RWPE2 (cell line): ENCODE measurements around the gene ARRB2.

Experiments
- ATAC-seq: fragments of 200-7000 bp; cut with Tn5 transposase; 3 replicates; pipeline ENCODE4 v1.9.1; 2021; ENCODE audit warnings: low read depth
- DNase-seq: peaks from one replicate; pipeline ENCODE4 v3.0.0-alpha.2; 2020; ENCODE audit warnings: low spot score
- H3K27ac ChIP-seq: fragments of 450-650 bp; 2 replicates; pipeline ENCODE4 v1.5.1; 2017; ENCODE audit warnings: mild to moderate bottlenecking; ENCODE audit not compliant: poor library complexity, severe bottlenecking
- H3K27me3 ChIP-seq: fragments of 250-450 bp; sonication (Bioruptor Pico); 2 replicates; pipeline ENCODE4 v1.5.1; 2021; ENCODE audit warnings: mild to moderate bottlenecking, moderate library complexity; ENCODE audit not compliant: insufficient read depth, poor library complexity, severe bottlenecking
- H3K36me3 ChIP-seq: fragments of 250-450 bp; sonication (Bioruptor Pico); 2 replicates; pipeline ENCODE4 v1.5.1; 2020; ENCODE audit warnings: low read depth, mild to moderate bottlenecking, moderate library complexity
- H3K4me1 ChIP-seq: fragments of 250-450 bp; sonication (Bioruptor Pico); 2 replicates; pipeline ENCODE4 v1.5.1; 2021; ENCODE audit warnings: mild to moderate bottlenecking, moderate library complexity; ENCODE audit not compliant: insufficient read depth, poor library complexity, severe bottlenecking
- H3K4me3 ChIP-seq: fragments of 250-450 bp; sonication (Bioruptor Pico); 2 replicates; pipeline ENCODE4 v1.5.1; 2021; ENCODE audit warnings: mild to moderate bottlenecking, moderate library complexity; ENCODE audit not compliant: severe bottlenecking
- H3K9me3 ChIP-seq: fragments of 250-450 bp; sonication (Bioruptor Pico); 2 replicates; pipeline ENCODE4 v1.5.1; 2021; ENCODE audit warnings: mild to moderate bottlenecking, moderate library complexity; ENCODE audit not compliant: severe bottlenecking
- CTCF ChIP-seq: fragments of 450-650 bp; IDR thresholded peaks from one replicate; pipeline ENCODE4 v1.5.1; 2017; ENCODE audit warnings: mild to moderate bottlenecking, moderate library complexity; ENCODE audit not compliant: poor library complexity, severe bottlenecking

ARRB2 gene

GRCh38 chr17:4725646-4726310 lies 15.3 kb downstream of the ARRB2 start:
- Histone ChIP-seq H3K4me1 (peaks cover 8% of the 10 kb centered on the region), H3K27ac (no peak overlapping the region), H3K4me3 (no peak overlapping the region), H3K27me3 (no peaks in the 10 kb centered on the region), H3K36me3 (no peaks in the 10 kb centered on the region), H3K9me3 (no peaks in the 10 kb centered on the region)
- DNase-seq (no peak), ATAC-seq (no peak)
- TF ChIP-seq CTCF: no peak

- DNase-seq (no peak), ATAC-seq (no peak)
- no peak overlapping the region for H3K27ac ChIP-seq
- H3K9me3 ChIP-seq: no peaks in the 10 kb centered on the region
- H3K4me3 ChIP-seq: no peak overlapping the region
- no peaks in the 10 kb centered on the region for H3K36me3 ChIP-seq
- H3K4me1 ChIP-seq: peaks cover 4% of the 10 kb centered on the region
- H3K27me3 ChIP-seq: no peaks in the 10 kb centered on the region
- no peak for TF ChIP-seq CTCF
These were observed 17.7 kb downstream of the ARRB2 start for GRCh38 chr17:4728124-4728523.

GRCh38 chr17:4733073-4733531 lies 22.7 kb downstream of the ARRB2 start:
- no peak for ATAC-seq
- Histone ChIP-seq H3K4me3 (no peak overlapping the region), H3K27ac (no peak overlapping the region), H3K9me3 (no peaks in the 10 kb centered on the region), H3K4me1 (peaks cover 4% of the 10 kb centered on the region), H3K36me3 (no peaks in the 10 kb centered on the region), H3K27me3 (no peaks in the 10 kb centered on the region)
- no peak for TF ChIP-seq CTCF
- DNase-seq: no peak

GRCh38 chr17:4734857-4735475 lies 24.5 kb downstream of the ARRB2 start:
- DNase-seq: no peak

More at GRCh38 chr17:4734857-4735475, 24.5 kb downstream of the ARRB2 start:
- no peak overlapping the region for H3K4me3 ChIP-seq
- no peak overlapping the region for H3K27ac ChIP-seq
- no peaks in the 10 kb centered on the region for H3K27me3 ChIP-seq
- no peak for TF ChIP-seq CTCF
- no peaks in the 10 kb centered on the region for H3K36me3 ChIP-seq
- ATAC-seq: no peak
- no peaks in the 10 kb centered on the region for H3K9me3 ChIP-seq
- H3K4me1 ChIP-seq: peaks cover 4% of the 10 kb centered on the region
